ENCODE results near the gene LRCH4.

LRCH4 gene

DNA sequence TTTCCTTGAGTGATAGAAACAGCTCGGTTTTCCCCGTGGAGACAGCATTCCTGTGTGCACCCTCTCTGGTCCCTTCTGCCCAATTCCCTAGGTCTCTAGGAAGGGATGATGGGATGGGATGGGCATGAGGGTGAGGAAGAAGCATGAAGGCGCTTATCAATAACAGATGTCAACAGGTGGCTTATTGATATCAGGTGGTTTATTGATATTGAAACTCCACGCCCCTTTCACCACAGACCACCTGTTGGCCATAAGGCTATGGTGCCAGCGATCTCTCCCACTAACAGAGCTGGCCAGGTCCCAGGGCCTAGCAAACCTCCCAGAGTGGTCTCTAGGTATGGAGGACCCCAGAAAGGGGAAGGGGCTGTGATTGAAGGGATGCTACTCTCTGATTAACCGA, 34.3 kb upstream of the LRCH4 start:
- H3K9ac ChIP-seq (ENCODE audit: low read length), result no peak overlapping the region
- no peaks in the 10 kb centered on the region for H3K36me3 ChIP-seq (ENCODE audit: control insufficient read depth, insufficient read depth, low read length, severe bottlenecking)
- H3K9me3 ChIP-seq (ENCODE audit: control insufficient read depth, low read length), result no peaks in the 10 kb centered on the region
- no peak for DNase-seq (ENCODE audit: low read depth)
- H3K4me1 ChIP-seq (ENCODE audit: control insufficient read depth, insufficient read depth, low read length), result no peaks in the 10 kb centered on the region
- no peak overlapping the region for H3K4me3 ChIP-seq (ENCODE audit: low read length)
- H3K27me3 ChIP-seq (replicated peaks; ENCODE audit: control insufficient read depth, insufficient read depth, low read length), result no peaks in the 10 kb centered on the region

DNA sequence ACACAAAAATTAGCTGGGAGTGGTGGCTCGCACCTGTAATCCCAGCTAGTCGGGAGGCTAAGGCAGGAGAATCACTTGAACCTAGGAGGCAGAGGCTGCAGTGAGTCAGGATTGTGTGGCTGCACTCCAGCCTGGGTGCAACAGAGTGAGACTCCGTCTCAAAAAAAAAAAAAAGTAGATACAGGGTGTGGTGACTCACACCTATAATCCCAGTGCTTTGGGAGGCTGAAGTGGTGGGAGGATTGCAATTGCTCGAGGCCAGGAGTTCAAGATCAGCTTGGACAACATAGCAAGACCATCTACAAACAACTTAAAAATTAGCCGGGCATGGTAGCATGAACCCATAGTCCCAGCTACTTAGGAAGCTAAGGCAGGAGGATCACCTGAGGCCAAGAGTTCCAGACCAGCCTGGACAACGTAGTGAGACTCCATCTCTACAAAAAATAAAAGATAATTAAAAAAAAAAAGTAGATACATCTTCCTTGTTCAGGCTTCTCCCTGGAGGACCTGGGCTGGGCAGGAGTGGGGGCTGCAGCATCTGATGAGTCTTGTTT, 28.5 kb upstream of the LRCH4 start:
- Histone ChIP-seq H3K9me3 (ENCODE audit: control insufficient read depth, low read length) (no peaks in the 10 kb centered on the region), H3K9ac (ENCODE audit: low read length) (no peak overlapping the region), H3K4me1 (ENCODE audit: control insufficient read depth, insufficient read depth, low read length) (peaks cover 4% of the 10 kb centered on the region), H3K4me3 (ENCODE audit: low read length) (no peak overlapping the region), H3K27me3 (replicated peaks; ENCODE audit: control insufficient read depth, insufficient read depth, low read length) (no peaks in the 10 kb centered on the region), H3K36me3 (ENCODE audit: control insufficient read depth, insufficient read depth, low read length, severe bottlenecking) (no peaks in the 10 kb centered on the region)
- DNase-seq (ENCODE audit: low read depth), result no peak

DNA sequence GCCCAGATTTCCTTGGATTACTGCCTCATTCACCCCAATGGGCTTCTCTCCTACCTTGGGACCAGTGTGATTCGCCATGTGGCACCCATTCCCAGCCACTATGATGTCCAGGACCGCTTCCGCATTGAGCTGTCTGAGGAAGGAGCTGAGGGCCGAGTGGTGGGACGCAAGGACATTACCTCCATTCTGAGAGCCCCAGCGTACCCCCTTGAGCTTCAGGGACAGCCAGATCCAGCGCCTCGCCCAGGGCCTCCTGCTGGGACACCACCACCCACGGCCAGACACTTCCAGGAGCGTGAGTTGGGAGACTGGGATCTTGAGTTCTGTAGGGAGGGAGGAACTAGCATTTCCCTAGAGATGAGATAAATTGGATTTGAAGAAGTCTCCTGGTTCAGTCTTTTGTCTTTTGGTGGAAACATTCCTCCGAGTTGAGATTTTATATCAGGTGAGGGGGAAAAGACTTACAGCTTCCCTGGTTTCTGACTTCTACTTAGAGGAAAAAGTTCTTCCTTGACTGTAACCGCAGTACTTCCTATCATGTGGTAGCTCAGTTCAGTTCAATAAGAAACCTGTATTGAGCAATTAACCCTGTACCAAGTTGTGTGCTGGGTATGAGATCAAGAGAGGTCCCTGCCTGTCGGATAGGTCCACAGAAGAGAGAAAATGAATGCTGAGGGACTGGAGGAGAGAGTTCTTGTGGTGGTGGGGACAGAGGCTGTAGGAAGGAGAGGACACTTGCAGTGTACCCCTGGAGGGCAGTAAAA, 27.7 kb upstream of the LRCH4 start:
- peak overlapping the region; percentile 89 for H3K9ac ChIP-seq (ENCODE audit: low read length)
- no peaks in the 10 kb centered on the region for H3K27me3 ChIP-seq (replicated peaks; ENCODE audit: control insufficient read depth, insufficient read depth, low read length)
- peaks cover 4% of the 10 kb centered on the region for H3K4me1 ChIP-seq (ENCODE audit: control insufficient read depth, insufficient read depth, low read length)
- H3K4me3 ChIP-seq (ENCODE audit: low read length), result peak overlapping the region; percentile 89
- H3K9me3 ChIP-seq (ENCODE audit: control insufficient read depth, low read length), result no peaks in the 10 kb centered on the region
- DNase-seq (ENCODE audit: low read depth), result no peak
- H3K36me3 ChIP-seq (ENCODE audit: control insufficient read depth, insufficient read depth, low read length, severe bottlenecking), result no peaks in the 10 kb centered on the region

DNA sequence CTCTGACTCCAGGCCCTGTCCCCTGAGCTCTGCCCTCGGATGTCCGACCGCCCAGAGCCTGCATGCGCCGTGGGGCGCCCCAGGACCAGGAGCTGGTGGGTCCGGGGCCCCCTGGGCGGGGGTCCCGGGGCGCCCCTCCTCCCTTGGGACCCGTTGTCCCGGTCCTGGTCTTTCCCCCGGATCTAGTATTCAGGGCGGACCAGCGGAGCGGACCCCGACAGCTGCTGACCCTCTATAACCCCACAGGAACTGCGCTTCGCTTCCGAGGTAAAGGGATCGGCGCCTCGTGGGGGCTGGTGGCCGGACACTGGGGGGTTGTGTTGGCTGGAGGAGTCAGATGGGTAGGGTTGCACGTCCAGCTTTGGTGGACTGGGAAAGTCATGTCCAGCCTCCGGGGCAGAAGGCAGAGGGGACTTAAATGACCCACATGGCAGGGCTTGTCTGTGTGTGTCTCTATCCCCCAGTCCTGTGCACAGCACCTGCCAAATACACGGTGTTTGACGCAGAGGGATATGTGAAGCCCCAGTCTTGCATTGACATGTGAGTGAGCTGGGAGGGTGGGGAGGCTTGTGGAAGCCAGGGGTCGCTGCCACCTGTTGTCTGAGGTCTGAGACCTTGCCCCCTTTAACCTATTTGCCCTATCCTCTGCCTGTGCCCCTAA, 26.9 kb upstream of the LRCH4 start:
- Histone ChIP-seq H3K27me3 (replicated peaks; ENCODE audit: control insufficient read depth, insufficient read depth, low read length) (no peaks in the 10 kb centered on the region), H3K9me3 (ENCODE audit: control insufficient read depth, low read length) (no peaks in the 10 kb centered on the region), H3K4me3 (ENCODE audit: low read length) (peak overlapping the region; percentile 89), H3K36me3 (ENCODE audit: control insufficient read depth, insufficient read depth, low read length, severe bottlenecking) (peaks cover 7% of the 10 kb centered on the region), H3K9ac (ENCODE audit: low read length) (peak overlapping the region; percentile 89), H3K4me1 (ENCODE audit: control insufficient read depth, insufficient read depth, low read length) (peaks cover 4% of the 10 kb centered on the region)
- peak; percentile 29 for DNase-seq (ENCODE audit: low read depth)

DNA sequence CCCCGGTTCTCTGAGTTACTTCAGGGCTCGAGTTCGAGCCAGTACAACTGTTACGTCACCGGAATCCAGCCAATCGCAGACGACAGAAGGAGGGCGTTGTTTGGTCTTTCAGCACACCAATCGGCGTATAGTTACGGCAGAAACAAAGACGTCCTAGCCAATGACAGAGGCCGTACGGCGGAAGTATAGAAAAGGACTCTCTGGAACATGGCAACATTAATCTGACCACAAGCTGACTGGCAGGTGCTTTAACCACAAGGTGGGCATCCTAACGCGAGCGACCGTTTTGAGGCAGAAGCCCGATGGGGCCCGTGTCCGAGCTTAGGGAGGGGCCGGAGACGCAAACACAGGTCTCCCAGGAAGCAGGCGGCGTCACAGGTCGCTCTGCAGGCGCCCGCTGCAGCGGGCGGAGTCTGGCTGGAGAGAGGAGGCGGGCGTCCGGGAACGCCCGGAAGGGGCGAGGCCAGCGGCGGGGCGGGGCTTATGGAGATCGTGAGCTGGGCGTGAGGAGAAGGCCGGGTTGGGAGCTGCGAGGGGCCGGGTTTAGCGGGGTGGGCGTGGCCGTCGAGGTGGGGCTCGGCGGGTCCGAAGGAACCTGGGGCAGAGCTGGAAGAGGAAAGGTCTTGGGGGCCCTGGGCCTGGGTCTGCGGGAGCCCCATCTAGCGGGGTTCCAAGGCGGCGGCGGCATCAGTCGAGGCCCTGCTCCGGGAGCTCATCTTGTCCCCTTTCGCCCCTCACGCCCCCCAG, 26.2 kb upstream of the LRCH4 start, which contains the start of gene MOSPD3:
Gene MOSPD3 (plus strand): TSS at position 558 of the 747 bp plus-strand sequence. CDS start 252 bp downstream, outside the sequence.
- H3K9me3 ChIP-seq (ENCODE audit: control insufficient read depth, low read length), result no peaks in the 10 kb centered on the region
- peak; percentile 100 for DNase-seq (ENCODE audit: low read depth)
- H3K27me3 ChIP-seq (replicated peaks; ENCODE audit: control insufficient read depth, insufficient read depth, low read length), result no peaks in the 10 kb centered on the region
- H3K9ac ChIP-seq (ENCODE audit: low read length), result peak within 1 kb of the TSS; percentile 89
- H3K4me1 ChIP-seq (ENCODE audit: control insufficient read depth, insufficient read depth, low read length), result peaks cover 4% of the 10 kb centered on the region
- peaks cover 11% of the 10 kb centered on the region for H3K36me3 ChIP-seq (ENCODE audit: control insufficient read depth, insufficient read depth, low read length, severe bottlenecking)
- H3K4me3 ChIP-seq (ENCODE audit: low read length), result peak within 1 kb of the TSS; percentile 89

DNA sequence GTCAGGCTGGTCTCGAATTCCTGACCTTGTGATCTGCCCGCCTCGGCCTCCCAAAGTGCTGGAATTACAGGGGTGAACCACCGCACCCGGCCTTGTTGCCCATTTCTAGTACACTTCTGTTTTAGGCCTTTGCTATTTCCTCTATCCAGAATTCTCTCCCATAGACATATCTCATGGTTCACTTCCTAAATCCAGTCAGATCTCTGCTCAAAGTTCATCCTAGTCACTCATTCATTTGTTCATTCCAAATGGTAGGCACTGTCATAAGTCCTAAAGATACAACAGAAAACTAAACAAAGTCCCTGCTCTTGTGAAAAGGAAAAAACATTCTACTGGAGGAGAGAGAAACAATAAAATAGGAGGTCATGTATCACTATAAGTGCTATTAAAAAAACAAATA, 24.0 kb upstream of the LRCH4 start:
- Histone ChIP-seq H3K9ac (ENCODE audit: low read length) (no peak overlapping the region), H3K9me3 (ENCODE audit: control insufficient read depth, low read length) (no peaks in the 10 kb centered on the region), H3K36me3 (ENCODE audit: control insufficient read depth, insufficient read depth, low read length, severe bottlenecking) (peaks cover 14% of the 10 kb centered on the region), H3K27me3 (replicated peaks; ENCODE audit: control insufficient read depth, insufficient read depth, low read length) (no peaks in the 10 kb centered on the region), H3K4me3 (ENCODE audit: low read length) (no peak overlapping the region), H3K4me1 (ENCODE audit: control insufficient read depth, insufficient read depth, low read length) (peaks cover 4% of the 10 kb centered on the region)
- no peak for DNase-seq (ENCODE audit: low read depth)

DNA sequence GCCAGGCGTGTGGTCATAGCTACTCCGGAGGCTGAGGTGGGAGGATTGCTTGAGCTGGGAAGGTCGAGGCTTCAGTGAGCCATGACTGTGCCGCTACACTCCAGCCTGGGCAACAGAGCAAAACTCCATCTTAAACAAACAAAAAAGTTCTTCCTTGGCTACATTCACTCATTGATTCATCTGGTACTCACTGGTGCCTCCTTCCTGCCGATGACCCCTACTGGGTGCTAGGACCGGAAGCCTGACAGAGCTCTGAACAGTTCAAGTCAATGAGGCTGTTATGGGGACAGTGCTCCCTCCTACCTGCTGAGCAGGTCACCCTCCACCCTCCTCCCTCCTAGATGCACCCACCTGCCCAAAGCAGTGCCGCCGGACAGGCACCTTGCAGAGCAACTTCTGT, 21.2 kb upstream of the LRCH4 start:
- H3K9me3 ChIP-seq (ENCODE audit: control insufficient read depth, low read length), result no peaks in the 10 kb centered on the region
- H3K36me3 ChIP-seq (ENCODE audit: control insufficient read depth, insufficient read depth, low read length, severe bottlenecking), result peaks cover 14% of the 10 kb centered on the region
- H3K4me3 ChIP-seq (ENCODE audit: low read length), result no peak overlapping the region
- H3K4me1 ChIP-seq (ENCODE audit: control insufficient read depth, insufficient read depth, low read length), result peaks cover 16% of the 10 kb centered on the region
- H3K27me3 ChIP-seq (replicated peaks; ENCODE audit: control insufficient read depth, insufficient read depth, low read length), result no peaks in the 10 kb centered on the region
- DNase-seq (ENCODE audit: low read depth), result no peak
- H3K9ac ChIP-seq (ENCODE audit: low read length), result no peak overlapping the region

DNA sequence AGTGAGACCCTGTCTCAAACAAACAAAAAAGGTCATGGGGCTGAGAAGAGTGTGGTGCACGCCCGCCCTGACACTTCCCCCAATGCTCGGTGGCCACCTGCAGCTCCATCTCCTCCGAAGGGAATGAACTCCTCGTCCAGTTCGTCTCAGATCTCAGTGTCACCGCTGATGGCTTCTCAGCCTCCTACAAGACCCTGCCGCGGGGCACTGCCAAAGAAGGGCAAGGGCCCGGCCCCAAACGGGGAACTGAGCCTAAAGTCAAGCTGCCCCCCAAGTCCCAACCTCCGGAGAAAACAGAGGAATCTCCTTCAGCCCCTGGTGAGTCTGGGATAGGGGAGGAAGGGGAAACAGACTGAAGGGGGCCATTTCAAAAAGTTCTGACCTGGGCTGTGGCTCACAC, 20.4 kb upstream of the LRCH4 start:
- no peak overlapping the region for H3K4me3 ChIP-seq (ENCODE audit: low read length)
- DNase-seq (ENCODE audit: low read depth), result no peak
- H3K9me3 ChIP-seq (ENCODE audit: control insufficient read depth, low read length), result no peaks in the 10 kb centered on the region
- peaks cover 14% of the 10 kb centered on the region for H3K36me3 ChIP-seq (ENCODE audit: control insufficient read depth, insufficient read depth, low read length, severe bottlenecking)
- no peak overlapping the region for H3K9ac ChIP-seq (ENCODE audit: low read length)
- H3K27me3 ChIP-seq (replicated peaks; ENCODE audit: control insufficient read depth, insufficient read depth, low read length), result no peaks in the 10 kb centered on the region
- peaks cover 20% of the 10 kb centered on the region for H3K4me1 ChIP-seq (ENCODE audit: control insufficient read depth, insufficient read depth, low read length)

DNA sequence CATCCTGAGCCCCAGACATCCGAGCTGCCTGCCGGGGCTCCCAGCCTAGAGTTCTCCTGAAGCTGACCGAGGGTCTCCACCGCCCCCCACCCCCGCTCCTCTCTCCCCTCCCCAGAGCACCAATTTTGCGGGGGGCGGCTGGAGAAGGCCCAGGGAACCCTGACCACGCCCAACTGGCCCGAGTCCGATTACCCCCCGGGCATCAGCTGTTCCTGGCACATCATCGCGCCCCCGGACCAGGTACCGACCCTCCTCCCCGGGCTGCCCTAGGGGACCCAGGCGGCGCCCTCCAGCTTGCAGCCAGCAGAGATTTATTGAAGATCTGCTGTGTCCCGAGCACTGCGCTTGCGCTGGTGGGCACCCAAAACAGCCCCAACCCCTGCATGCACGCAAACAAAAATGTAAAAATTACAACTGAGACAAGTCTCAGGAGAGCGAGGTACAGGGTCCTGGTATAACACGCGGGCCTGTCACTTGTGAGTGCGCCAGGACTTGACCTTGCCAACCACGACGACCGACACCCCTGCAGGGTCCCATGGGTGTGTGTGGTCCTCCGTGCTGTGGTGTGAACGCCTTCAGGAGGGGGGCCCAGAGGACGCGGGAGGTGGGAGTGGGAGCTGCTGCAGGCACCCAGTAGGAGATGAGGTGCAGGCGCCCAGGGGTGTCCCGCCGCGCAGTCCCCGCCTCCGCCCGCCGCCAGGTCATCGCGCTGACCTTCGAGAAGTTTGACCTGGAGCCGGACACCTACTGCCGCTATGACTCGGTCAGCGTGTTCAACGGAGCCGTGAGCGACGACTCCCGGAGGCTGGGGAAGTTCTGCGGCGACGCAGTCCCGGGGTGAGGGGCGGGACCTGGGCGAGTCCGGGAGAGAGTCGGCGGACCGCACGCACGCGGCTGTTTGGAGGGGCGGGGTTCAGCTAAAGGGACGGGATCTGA, 19.3 kb upstream of the LRCH4 start:
- Histone ChIP-seq H3K4me3 (ENCODE audit: low read length) (peak overlapping the region; percentile 80), H3K9ac (ENCODE audit: low read length) (peak overlapping the region; percentile 75), H3K36me3 (ENCODE audit: control insufficient read depth, insufficient read depth, low read length, severe bottlenecking) (peaks cover 14% of the 10 kb centered on the region), H3K27me3 (replicated peaks; ENCODE audit: control insufficient read depth, insufficient read depth, low read length) (no peaks in the 10 kb centered on the region), H3K4me1 (ENCODE audit: control insufficient read depth, insufficient read depth, low read length) (peaks cover 24% of the 10 kb centered on the region), H3K9me3 (ENCODE audit: control insufficient read depth, low read length) (no peaks in the 10 kb centered on the region)
- DNase-seq (ENCODE audit: low read depth), result no peak
